HG02943 (cell line): ENCODE measurements around the gene SLC5A11.
"Not testable (repeated sequence)": the region's sequence is repeated elsewhere in the genome, so short reads cannot be mapped to it uniquely, and the experiment has no call there.

Source experiments
- ATAC-seq: cut with Tn5 transposase; IDR thresholded peaks from one replicate; pipeline ENCODE4 v1.9.1; 2021; ENCODE audit warnings: mild to moderate bottlenecking, low read depth, moderate library complexity; ENCODE audit not compliant: unreplicated experiment

Gene SLC5A11

GRCh38 chr16:24834459-24835335 is 11.1 kb upstream of the SLC5A11 start:
- ATAC-seq: no peak

GRCh38 chr16:24836836-24837235 is 8.9 kb upstream of the SLC5A11 start:
- no peak for ATAC-seq

GRCh38 chr16:24837969-24838368 is 7.8 kb upstream of the SLC5A11 start:
- no peak for ATAC-seq

GRCh38 chr16:24838554-24839266 is 7.1 kb upstream of the SLC5A11 start:
- ATAC-seq: no peak

GRCh38 chr16:24839347-24839972 is 6.3 kb upstream of the SLC5A11 start:
- ATAC-seq: no peak

GRCh38 chr16:24841291-24841690 is 4.5 kb upstream of the SLC5A11 start:
- no peak for ATAC-seq

GRCh38 chr16:24844101-24845030 is 1.4 kb upstream of the SLC5A11 start:
- ATAC-seq: no peak

- ATAC-seq: not testable (repeated sequence)
Observed at GRCh38 chr16:24845031-24845365, 765 bp upstream of the SLC5A11 start.

- ATAC-seq: no peak
Observed at GRCh38 chr16:24846548-24847357, 990 bp downstream of the SLC5A11 start.

- ATAC-seq: no peak
Observed at GRCh38 chr16:24847358-24847664, 1.5 kb downstream of the SLC5A11 start.

GRCh38 chr16:24848065-24848464 is 2.3 kb downstream of the SLC5A11 start:
- ATAC-seq: no peak

GRCh38 chr16:24849641-24850040 is 3.9 kb downstream of the SLC5A11 start:
- no peak for ATAC-seq

- no peak for ATAC-seq
Observed at GRCh38 chr16:24850289-24850938, 4.7 kb downstream of the SLC5A11 start.

- ATAC-seq: no peak
Observed at GRCh38 chr16:24851700-24852099, 5.9 kb downstream of the SLC5A11 start.

- no peak for ATAC-seq
Observed at GRCh38 chr16:24852281-24852721, 6.5 kb downstream of the SLC5A11 start.

GRCh38 chr16:24853169-24853824 is 7.5 kb downstream of the SLC5A11 start:
- no peak for ATAC-seq

- no peak for ATAC-seq
Observed at GRCh38 chr16:24853830-24854229, 8.1 kb downstream of the SLC5A11 start.

- no peak for ATAC-seq
Observed at GRCh38 chr16:24854607-24855171, 8.9 kb downstream of the SLC5A11 start.
